GM12891 (cell line): ENCODE data around the gene KATNIP.

ENCODE experiments used
- PAX5 ChIP-seq: IDR thresholded peaks from 2 replicates; pipeline ENCODE4 v1.6.1; 2011; ENCODE audit warnings: low read length, moderate library complexity, mild to moderate bottlenecking; ENCODE audit not compliant: insufficient read depth, severe bottlenecking
- POLR2A ChIP-seq: IDR thresholded peaks from 2 replicates; pipeline ENCODE4 v1.6.1; 2011; ENCODE audit warnings: low read depth, low read length, control low read depth
- POU2F2 ChIP-seq: IDR thresholded peaks from 2 replicates; pipeline ENCODE4 v1.6.1; 2011; ENCODE audit warnings: low read depth, mild to moderate bottlenecking, control low read depth, low read length, moderate library complexity
- TAF1 ChIP-seq: IDR thresholded peaks from 2 replicates; pipeline ENCODE4 v1.6.1; 2011; ENCODE audit warnings: low read depth, low read length, control low read depth

- TF ChIP-seq POLR2A, result no peak
- no peak for TF ChIP-seq TAF1
- TF ChIP-seq PAX5, result no peak
- TF ChIP-seq POU2F2, result no peak
Measured at GRCh38 chr16:27572711-27573110, 22.8 kb downstream of the KATNIP start.
